ENCODE data around the gene BAIAP3. TPM values are rescaled to one million over a fixed set of nuclear protein-coding genes. Genes with fewer than 3 reads are reported as not detected.

The BAIAP3 gene
- total RNA-seq, 3 donors from 2014 or later = 5.6 to 14.6 (median 5.7) TPM

DNA sequence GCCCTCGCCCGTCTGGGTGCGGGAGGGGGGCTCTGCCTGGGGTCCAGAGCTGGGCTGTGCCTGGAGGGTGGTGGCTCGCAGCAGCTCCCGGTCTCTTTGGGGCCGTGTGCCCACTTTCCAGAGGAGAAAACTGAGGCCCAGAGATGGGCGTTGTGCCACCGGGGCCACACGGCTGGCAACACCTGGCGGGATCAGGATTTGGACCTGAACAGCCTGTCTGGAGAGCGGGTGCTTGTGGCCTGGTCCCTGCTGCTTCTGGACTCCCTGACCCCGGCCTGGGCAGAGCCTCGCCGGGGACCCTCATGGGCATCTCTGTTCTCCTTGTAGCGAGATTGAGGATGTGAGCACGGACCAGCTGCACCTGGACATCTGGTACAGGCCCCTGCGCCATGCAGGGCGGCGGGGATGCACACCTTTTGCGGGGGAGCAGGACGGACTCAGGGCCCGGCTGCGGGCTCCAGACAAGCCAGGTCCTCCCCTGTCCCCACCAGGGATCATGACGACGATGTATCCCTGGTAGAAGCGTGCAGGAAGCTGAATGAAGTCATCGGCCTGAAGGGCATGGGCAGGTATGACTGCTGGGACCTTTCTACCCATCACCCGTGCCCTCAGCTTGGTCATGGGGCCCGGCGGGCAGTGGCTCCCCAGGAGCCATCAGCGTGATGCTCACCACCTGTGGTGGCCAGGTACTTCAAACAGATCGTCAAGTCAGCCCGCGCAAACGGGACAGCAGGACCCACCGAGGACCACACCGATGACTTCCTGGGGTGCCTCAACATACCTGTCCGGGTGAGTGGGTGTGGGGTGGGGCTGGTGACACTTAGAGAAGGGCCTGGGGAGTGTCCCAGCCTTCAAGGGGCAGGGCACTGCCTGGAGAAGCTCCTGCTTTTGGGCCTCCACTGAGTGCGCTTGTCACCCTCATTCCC is 8.3 kb downstream of the BAIAP3 start:
- Histone ChIP-seq H3K36me3 (ENCODE audit: low read depth) (no peaks in the 10 kb centered on the region), H3K4me3 (no peak overlapping the region), H3K9me3 (no peaks in the 10 kb centered on the region), H3K4me1 (ENCODE audit: low read depth) (peaks cover 20% of the 10 kb centered on the region)
- ATAC-seq (no peak), DNase-seq (no peak)
- intact Hi-C loops (cut with DNase I, micrococcal nuclease) = no loop called here
- TF ChIP-seq, protein P1, sequence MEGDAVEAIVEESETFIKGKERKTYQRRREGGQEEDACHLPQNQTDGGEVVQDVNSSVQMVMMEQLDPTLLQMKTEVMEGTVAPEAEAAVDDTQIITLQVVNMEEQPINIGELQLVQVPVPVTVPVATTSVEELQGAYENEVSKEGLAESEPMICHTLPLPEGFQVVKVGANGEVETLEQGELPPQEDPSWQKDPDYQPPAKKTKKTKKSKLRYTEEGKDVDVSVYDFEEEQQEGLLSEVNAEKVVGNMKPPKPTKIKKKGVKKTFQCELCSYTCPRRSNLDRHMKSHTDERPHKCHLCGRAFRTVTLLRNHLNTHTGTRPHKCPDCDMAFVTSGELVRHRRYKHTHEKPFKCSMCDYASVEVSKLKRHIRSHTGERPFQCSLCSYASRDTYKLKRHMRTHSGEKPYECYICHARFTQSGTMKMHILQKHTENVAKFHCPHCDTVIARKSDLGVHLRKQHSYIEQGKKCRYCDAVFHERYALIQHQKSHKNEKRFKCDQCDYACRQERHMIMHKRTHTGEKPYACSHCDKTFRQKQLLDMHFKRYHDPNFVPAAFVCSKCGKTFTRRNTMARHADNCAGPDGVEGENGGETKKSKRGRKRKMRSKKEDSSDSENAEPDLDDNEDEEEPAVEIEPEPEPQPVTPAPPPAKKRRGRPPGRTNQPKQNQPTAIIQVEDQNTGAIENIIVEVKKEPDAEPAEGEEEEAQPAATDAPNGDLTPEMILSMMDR (IDR thresholded peaks at IDR 0.05) = no peak

DNA sequence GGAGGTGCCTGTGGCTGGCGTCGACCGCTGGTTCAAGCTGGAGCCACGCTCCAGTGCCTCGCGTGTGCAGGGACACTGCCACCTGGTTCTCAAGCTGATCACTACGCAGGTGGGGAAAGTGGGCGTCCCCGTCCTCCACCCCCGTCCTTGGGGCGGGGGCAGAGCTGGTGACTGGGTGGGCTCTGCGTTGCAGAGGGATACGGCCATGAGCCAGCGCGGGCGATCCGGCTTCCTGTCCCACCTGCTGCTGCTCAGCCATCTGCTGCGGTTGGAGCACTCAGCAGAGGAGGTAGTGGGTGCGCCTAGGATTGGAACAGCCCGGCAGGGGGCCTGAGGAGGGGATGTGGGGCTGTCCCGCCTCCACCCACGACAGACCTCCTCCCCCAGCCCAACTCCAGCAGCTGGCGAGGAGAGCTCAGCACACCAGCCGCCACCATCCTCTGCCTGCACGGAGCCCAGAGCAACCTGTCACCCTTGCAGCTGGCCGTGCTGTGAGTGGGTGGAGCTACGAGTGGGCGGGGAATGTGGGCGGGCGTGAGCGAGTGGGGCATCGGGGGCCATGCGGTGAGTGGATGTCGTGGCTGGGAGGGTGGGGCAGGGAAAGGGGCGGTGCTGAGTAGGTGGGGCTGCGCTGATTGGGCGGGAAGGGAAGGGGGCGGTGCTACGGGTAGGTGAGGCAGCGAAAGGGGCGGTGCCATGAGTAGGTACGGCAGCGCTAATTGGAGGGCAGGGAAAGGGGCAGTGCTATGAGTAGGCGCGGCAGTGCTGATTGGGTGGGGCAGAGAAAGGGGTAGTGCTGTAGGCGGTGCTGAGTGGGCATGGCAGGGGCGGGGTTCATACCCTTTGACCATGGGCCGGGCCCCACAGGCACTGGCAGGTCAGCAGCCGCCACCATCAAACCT is 9.3 kb downstream of the BAIAP3 start:
- H3K9me3 ChIP-seq = no peaks in the 10 kb centered on the region
- intact Hi-C loops (cut with DNase I, micrococcal nuclease) = no loop called here
- TF ChIP-seq, protein P1 (IDR thresholded peaks at IDR 0.05) = no peak
- H3K36me3 ChIP-seq (ENCODE audit: low read depth) = no peaks in the 10 kb centered on the region
- H3K4me3 ChIP-seq = no peak overlapping the region
- peak; percentile 93 for ATAC-seq
- DNase-seq = peak; percentile 97 to 99 (median 98)
- H3K4me1 ChIP-seq (ENCODE audit: low read depth) = peaks cover 20% of the 10 kb centered on the region

DNA sequence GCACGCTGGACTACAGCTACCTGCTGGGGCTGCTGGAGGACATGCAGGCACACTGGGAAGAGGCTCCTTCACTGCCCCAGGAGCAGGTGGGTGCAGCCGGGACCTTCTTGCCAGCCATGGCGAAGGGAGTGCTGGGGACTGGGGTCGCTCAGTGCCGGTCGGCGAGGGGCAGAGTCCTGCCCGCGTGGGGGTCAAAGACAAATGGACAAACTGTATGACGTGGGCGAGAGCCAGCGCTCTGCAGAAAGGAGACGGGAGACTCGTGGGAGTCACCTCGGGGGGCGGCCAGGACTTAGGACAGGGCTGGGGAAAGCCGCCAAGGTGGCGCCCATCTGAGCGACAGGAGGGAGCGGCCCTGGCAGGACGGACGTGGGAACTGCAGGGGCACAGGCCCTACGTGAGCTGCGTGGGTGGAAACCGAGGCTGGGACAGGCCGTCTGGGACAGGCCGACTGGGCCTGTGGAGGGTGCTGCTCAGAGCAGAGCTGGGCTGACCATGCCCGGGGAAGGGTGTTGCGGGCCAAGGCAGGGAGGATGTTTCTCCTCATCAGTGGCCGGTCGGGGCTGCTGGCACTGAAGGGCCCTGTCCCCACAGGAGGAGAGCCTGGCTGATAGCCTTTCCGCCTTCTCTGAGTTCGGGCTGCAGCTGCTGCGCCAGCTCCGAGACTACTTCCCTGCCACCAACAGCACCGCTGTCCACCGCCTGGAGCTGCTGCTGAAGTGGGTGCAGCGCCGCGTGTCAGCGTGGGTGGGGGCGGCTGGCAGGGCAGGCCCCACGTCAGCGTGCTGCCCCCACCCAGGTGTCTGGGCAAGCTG is 10.2 kb downstream of the BAIAP3 start:
- intact Hi-C loops (cut with DNase I, micrococcal nuclease) = no loop called here
- Histone ChIP-seq H3K36me3 (ENCODE audit: low read depth) (no peaks in the 10 kb centered on the region), H3K4me1 (ENCODE audit: low read depth) (peaks cover 20% of the 10 kb centered on the region), H3K4me3 (no peak overlapping the region), H3K9me3 (no peaks in the 10 kb centered on the region)
- ATAC-seq = peak; percentile 5
- peak in 2 of 3 donors; percentile 33 to 60 for DNase-seq
- TF ChIP-seq, protein P1 (IDR thresholded peaks at IDR 0.05) = no peak

DNA sequence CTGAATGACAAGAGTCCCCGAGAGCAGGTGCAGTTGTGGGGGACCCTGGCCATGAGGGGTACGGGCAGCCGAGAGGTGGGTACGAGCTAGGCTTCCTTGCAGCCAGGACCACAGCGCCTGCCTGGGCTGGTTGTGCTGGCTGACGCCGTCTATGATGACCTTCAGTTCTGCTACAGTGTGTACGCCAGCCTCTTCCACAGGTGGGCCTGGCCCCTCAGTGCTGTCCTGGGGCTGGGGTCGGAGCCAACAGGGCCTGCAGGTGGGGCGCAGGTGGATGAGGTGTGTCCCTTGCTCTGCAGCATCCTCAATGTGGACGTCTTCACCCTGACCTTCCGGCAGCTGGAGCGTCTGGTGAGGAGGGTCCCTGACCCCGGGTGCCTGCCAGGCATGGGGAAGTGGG is 11.1 kb downstream of the BAIAP3 start:
- H3K36me3 ChIP-seq (ENCODE audit: low read depth) = no peaks in the 10 kb centered on the region
- no peak for DNase-seq
- H3K4me1 ChIP-seq (ENCODE audit: low read depth) = peaks cover 20% of the 10 kb centered on the region
- ATAC-seq = no peak
- intact Hi-C loops (cut with DNase I, micrococcal nuclease) = no loop called here
- TF ChIP-seq, protein P1 (IDR thresholded peaks at IDR 0.05) = no peak
- no peaks in the 10 kb centered on the region for H3K9me3 ChIP-seq
- H3K4me3 ChIP-seq = no peak overlapping the region

DNA sequence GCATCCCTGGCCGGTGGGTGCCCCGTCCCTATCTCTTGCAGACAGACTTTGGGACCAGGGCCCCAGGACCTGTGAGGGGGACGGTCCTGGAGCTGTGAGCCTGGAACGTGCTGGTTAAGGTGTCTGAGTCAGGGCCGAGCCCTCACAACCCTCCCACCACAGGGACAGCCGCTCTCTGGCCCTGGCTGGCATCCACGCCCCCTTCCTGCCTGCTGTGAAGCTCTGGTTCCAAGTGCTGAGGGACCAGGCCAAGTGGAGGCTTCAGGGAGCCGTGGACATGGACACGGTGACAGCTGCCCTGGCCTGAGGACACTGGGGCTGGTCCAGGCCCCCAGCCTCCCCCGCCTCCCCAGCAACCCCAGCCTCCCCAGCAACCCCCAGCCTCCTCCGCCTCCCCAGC is 11.6 kb downstream of the BAIAP3 start:
- Histone ChIP-seq H3K4me3 (no peak overlapping the region), H3K4me1 (ENCODE audit: low read depth) (peaks cover 20% of the 10 kb centered on the region), H3K9me3 (no peaks in the 10 kb centered on the region), H3K36me3 (ENCODE audit: low read depth) (no peaks in the 10 kb centered on the region)
- ATAC-seq (no peak), DNase-seq (no peak)
- TF ChIP-seq, protein P1 (IDR thresholded peaks at IDR 0.05) = no peak
- intact Hi-C loops (cut with DNase I, micrococcal nuclease) = no loop called here
